ENCODE data around the gene CHTF8.

Gene CHTF8

DNA sequence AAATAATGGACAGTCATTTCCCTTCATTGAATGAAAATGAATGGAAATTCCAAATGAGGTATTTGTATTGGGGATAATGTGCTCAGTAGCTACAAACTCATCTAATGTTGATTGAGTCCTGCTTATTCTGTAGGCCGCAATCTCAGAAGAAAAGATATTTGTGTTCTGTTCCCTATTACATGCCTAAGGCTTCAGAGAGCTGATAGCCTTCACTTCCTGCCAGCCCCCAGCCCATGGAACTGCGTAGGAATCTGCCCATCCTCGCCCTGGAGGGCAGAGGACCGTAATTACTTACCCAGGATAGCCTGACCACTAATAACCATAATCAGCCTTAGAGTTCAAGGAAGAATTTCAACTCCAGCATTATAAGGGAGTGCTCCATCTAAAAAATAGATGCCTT is 36.7 kb upstream of the CHTF8 start:
- H3K27ac ChIP-seq, result no peak overlapping the region
- no peak for TF ChIP-seq ZFX (IDR thresholded peaks at IDR 0.05; ENCODE audit: borderline replicate concordance)
- TF ChIP-seq, protein P1, sequence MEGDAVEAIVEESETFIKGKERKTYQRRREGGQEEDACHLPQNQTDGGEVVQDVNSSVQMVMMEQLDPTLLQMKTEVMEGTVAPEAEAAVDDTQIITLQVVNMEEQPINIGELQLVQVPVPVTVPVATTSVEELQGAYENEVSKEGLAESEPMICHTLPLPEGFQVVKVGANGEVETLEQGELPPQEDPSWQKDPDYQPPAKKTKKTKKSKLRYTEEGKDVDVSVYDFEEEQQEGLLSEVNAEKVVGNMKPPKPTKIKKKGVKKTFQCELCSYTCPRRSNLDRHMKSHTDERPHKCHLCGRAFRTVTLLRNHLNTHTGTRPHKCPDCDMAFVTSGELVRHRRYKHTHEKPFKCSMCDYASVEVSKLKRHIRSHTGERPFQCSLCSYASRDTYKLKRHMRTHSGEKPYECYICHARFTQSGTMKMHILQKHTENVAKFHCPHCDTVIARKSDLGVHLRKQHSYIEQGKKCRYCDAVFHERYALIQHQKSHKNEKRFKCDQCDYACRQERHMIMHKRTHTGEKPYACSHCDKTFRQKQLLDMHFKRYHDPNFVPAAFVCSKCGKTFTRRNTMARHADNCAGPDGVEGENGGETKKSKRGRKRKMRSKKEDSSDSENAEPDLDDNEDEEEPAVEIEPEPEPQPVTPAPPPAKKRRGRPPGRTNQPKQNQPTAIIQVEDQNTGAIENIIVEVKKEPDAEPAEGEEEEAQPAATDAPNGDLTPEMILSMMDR (IDR thresholded peaks at IDR 0.05), result no peak

DNA sequence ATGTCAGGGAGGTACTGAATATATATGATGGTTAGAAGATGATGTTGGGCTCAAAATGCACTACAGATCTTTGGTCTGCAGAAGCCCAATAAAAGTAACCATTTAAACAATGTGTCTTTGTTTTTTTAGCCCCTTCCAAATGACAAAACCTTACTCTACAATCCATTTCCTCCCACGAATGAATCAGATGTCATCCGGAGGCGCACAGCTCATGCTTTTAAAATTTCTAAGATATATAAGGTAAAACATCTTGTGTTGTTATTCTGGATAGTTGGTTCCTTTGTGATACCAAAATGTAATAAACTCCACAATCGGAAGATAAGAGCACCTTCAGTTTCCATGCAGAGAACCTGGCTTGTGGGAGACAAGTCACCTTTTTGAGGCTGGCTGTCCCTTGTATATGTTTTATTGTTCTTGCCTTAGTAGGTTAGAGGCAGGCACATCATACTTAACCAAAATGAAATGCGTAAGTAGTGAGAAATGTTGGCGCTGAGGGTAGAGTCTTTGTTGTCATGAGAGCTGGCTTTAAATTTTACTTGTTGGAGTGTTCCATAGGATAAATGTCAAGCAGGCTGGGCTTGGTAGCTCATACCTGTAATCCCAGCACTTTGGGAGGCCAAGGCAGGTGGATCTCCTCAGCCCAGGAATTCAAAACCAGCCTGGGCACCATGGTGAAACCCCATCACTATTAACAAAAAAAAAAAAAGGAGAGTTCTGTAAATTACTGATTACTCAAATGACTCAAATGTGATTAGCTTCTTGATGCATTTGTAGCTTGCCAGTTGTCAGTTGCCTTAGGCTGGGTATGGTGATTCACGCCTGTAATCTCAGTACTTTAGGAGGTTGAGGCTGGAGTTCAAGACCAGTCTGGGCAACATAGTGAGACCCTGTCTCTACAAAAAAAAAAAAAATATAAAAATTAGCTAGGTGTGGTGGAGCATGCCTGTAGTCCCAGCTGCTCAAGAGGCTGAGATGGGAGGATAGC is 34.9 kb upstream of the CHTF8 start:
- no peak overlapping the region for H3K27ac ChIP-seq
- TF ChIP-seq, protein P1 (IDR thresholded peaks at IDR 0.05), result no peak
- TF ChIP-seq ZFX (IDR thresholded peaks at IDR 0.05; ENCODE audit: borderline replicate concordance), result no peak

DNA sequence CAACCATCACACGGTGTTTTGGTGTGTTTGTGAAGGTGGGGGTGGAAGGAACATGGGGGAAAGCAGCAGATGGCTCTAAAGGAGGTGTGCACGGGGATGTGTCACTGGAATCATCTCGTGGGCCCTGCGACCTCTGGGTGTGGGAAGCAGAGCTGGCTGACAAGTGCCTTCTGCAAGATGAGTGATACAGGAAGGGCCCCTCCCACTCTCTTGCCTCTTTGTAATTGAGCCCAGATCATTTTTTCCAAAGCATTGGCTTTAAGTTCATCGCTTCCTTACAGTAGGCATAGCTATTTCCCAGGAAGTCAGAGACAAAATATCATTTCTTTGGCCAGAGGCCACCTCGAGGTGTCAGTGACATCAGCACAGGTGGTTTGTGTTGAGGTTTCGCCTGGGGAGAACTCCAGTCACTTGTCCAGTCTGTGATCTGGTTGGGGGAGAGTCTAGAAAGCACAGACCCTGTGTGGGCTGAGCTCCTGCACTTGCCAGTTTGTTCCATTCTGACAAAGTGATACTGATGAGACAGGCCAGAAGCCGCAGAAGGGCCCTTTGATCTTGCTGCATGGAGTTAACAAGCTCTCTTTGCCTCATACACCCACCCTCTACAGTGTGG is 33.9 kb upstream of the CHTF8 start:
- TF ChIP-seq ZFX (IDR thresholded peaks at IDR 0.05; ENCODE audit: borderline replicate concordance), result no peak
- TF ChIP-seq, protein P1 (IDR thresholded peaks at IDR 0.05), result no peak

DNA sequence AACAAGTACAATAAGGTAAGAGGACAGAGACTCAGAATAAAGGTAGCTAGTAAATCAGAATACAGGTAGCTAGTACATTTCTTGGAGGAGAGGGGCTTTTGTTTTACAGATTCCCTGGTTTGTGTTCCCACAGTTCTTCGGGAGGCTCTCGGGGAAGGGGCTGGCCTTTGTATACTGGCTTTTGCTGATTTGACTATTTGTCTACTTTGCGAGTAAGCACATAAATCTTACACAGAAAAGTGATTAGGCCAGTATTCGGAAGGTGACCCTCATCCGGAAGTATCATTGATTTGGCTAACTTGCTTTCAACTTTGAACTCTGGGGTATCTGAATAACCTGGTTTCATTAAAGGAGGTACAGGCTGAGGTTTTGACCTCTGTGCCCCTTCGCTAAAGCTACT is 33.2 kb upstream of the CHTF8 start:
- TF ChIP-seq, protein P1 (IDR thresholded peaks at IDR 0.05), result no peak
- TF ChIP-seq ZFX (IDR thresholded peaks at IDR 0.05; ENCODE audit: borderline replicate concordance), result no peak

More for the DNA sequence above, 33.9 kb upstream of the CHTF8 start:
- no peak overlapping the region for H3K27ac ChIP-seq

DNA sequence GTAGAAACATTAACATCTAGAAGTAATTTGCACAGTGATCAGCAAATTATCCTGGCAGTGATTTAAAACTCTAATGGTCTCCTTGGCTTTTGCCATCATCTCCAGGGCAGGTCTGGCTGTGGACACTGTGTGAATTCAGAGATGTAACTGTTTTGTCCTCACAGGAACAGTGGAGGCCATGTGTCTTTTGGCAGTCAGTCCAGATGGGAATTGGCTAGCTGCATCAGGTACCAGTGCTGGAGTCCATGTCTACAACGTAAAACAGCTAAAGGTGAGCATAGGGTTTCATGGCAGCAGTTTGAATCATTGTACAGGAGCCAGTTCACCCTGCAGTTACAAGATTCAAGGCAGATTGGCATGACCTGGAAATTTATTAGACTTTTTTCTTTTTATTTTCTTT is 27.8 kb upstream of the CHTF8 start:
- TF ChIP-seq ZFX (IDR thresholded peaks at IDR 0.05; ENCODE audit: borderline replicate concordance), result no peak
- TF ChIP-seq, protein P1 (IDR thresholded peaks at IDR 0.05), result no peak
- H3K27ac ChIP-seq, result no peak overlapping the region

More for the DNA sequence above, 33.2 kb upstream of the CHTF8 start:
- H3K27ac ChIP-seq, result no peak overlapping the region

DNA sequence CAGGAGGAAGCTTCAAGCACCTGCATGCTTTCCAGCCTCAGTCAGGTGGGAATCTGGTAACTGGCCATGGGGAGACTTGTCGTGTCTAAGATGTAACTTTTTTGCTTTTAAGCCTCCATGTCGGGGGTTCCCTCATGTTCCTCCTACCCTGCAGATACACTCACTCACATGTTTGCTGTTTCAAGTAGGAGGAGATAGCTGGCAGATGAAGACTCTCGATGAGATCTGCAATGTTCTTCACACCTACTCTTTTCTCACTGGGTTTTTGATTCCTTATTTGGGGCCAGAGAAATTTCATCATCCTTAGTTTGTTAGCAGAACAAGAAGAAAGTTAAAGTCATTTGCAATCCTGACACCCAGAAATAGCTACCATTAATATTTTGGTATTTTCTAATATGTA is 24.8 kb upstream of the CHTF8 start:
- no peak overlapping the region for H3K27ac ChIP-seq
- TF ChIP-seq, protein P1 (IDR thresholded peaks at IDR 0.05), result no peak

Measured in 22Rv1 (cell line).